HG02759 (cell line): Measurements from ENCODE around the gene ZNF28.
"Not testable (repeated sequence)": the region's sequence is repeated elsewhere in the genome, so short reads cannot be mapped to it uniquely, and the experiment has no call there.

Experiments
- ATAC-seq: cut with Tn5 transposase; IDR thresholded peaks from one replicate; pipeline ENCODE4 v1.9.1; 2021; ENCODE audit warnings: mild to moderate bottlenecking, moderate library complexity; ENCODE audit not compliant: unreplicated experiment

Gene ZNF28

GRCh38 chr19:52782864-52783263 lies 38.6 kb downstream of the ZNF28 start:
- ATAC-seq = not testable (repeated sequence)

GRCh38 chr19:52778811-52779210 lies 42.6 kb downstream of the ZNF28 start:
- ATAC-seq = no peak

- not testable (repeated sequence) for ATAC-seq
These were observed 65.0 kb downstream of the ZNF28 start for GRCh38 chr19:52756447-52756846.

GRCh38 chr19:52749780-52750179 lies 71.7 kb downstream of the ZNF28 start:
- ATAC-seq = no peak

- ATAC-seq = no peak
These were observed 73.0 kb downstream of the ZNF28 start for GRCh38 chr19:52748336-52748950.
